HG02678 (cell line): ENCODE measurements around the gene REV1.
"Not testable (repeated sequence)": the region's sequence is repeated elsewhere in the genome, so short reads cannot be mapped to it uniquely, and the experiment has no call there.

ENCODE experiments used
- ATAC-seq: cut with Tn5 transposase; IDR thresholded peaks from one replicate; pipeline ENCODE4 v1.9.1; 2021; ENCODE audit warnings: mild to moderate bottlenecking, moderate library complexity; ENCODE audit not compliant: unreplicated experiment

Gene REV1

DNA sequence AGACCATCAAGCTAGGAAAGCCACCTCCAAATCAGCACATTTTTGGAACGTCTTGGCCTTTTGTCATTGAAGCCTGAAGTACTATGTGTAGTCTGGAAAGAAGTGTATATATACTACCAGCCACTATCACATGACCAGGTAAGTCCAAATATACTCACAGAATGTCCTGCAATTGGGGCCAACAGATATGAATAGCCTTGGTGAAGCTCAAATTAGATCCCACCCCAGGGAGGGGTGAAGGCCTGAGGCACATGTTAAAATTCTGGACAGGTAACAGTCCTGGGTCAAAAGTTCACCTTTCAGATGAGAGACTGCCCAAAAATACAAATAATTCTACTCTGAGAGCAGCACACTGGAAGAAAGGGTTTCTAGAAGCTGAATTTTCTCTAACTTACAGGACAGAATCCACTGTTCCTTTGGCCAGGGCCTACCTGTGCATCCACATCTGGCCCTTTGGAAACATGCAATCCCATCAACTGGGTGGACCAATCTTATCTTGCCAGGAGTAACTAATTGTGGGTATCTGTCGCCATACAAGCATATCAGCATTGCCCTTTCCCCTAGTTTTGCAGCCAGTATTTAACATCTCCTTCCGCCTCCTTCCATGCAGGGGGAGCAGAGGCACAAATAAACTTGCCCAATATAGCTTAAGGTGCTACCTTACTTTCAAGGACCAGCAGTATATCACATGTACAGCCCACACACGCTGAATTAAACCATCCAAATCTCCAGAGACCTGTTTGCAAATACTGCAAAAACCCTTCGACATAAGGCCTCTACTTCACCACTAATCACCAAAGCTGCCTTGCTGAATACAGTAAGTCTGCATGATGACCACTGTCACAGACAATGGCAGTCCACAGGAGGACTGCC, 84.8 kb downstream of the REV1 start:
- no peak for ATAC-seq

GRCh38 chr2:99404039-99404796, 85.6 kb downstream of the REV1 start:
- no peak for ATAC-seq

GRCh38 chr2:99403524-99403923, 86.3 kb downstream of the REV1 start:
- ATAC-seq: no peak

- no peak for ATAC-seq
These were observed 86.7 kb downstream of the REV1 start for GRCh38 chr2:99403084-99403483.

DNA sequence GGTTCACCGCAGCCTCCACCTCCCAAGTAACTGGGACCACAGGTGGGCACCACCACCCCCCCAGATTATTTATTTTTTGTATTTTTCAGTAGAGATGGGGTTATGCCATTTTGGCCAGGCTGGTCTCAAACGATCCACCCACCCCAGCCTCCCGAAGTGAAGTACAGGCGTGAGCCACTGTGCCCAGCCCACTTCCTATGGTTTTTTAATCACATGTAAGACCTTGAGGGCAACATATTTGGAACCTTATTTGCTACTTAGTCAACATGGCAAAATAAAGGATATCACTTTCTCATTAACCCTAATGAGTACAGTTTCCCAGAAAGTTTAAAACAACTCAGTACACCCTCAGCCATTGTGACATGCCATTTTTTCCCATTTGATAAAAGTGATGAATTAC, 88.0 kb downstream of the REV1 start:
- ATAC-seq: no peak

GRCh38 chr2:99399795-99400194, 90.0 kb downstream of the REV1 start:
- no peak for ATAC-seq

DNA sequence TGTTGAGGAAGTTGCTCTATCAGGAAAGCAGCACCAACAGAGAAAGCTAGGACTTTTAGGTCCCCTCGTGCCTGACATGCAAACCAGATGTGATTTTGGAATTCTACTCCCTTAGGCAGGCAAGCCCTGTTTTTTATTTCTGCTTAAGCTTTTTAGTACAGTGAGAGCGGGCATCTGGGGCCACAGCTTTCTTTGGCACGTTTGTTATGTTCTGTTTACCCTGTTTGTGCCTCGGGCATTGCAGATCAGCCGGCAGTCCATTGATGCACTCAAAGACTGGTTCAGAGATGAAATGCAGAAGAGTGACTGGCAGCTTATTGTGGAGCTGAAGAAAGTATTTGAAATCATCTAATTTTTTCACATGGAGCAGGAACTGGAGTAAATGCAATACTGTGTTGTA, 90.8 kb downstream of the REV1 start:
- ATAC-seq: no peak

- no peak for ATAC-seq
These were observed 91.5 kb downstream of the REV1 start for GRCh38 chr2:99398303-99398702.

DNA sequence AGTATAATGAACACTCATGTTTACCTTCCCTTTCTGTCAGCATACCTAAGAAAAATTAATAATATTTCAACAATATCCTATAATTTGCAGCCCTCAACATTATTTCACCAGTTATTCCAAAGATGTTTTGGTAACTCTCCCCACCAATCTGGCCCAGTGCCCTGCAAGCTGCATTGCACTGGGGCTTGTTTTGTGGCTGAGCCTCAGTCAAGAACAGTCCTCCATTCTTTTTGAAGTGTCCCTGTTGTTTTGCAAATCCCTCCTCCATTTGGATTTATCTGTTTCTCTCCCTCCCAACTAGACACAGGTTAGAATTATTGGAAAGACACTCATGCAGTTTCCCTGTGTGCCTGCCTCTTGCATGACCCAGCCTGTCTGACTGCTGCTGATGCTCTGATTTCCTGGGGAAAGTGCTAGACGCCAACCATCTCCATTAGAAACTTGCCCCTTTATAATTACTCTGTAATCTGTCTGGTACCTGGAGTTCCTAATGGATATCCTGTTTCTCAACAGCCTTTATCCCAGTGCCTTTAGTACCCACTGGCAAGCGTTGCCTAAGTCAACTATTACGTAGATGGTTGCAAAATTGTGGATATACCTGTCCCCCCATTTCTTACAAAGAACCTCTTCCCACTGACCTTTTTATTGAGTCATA, 92.4 kb downstream of the REV1 start:
- ATAC-seq: no peak

DNA sequence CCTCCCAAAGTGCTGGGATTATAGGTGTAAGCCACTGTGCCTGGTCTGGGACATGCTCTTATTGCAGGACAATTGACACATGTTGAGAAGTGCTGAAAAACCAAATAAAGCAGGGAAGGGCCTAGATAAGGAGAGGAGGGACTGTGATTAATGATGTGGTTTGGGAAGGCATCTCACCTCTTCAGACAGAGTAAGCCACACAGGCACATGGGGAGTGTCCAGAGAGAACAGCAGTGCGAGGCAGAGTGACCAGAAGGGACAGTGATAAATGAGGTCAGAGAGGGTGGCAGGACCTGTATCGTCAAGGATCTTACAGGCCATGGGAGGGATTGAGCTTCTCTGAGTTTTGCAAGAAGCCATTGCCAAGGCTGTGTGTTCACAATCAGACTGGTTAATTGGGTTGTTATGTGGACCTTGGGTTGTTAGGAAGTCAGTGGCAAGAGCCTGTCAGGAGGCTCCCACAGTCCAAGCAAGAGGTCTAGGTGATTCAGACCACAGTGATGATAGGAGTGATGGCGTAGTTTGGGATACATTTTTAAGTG, 94.2 kb downstream of the REV1 start:
- no peak for ATAC-seq

DNA sequence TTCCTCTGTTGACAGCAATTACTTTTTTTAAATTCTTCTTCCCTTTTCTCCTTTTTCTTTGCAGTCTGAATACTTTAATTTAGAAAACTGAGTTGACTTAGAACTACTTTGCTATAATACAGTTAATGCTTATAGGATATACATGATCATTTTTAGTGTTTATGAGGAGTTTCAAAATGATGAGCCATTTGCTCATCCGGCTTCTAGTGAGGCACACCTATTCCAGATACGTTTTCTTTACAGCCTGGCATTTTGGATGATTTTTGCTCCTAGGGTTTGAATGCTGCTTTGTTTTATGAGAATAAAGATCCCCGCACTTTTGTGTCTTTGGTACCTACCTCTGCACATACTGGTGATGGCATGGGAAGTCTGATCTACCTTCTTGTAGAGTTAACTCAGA, 99.9 kb downstream of the REV1 start:
- ATAC-seq: no peak

DNA sequence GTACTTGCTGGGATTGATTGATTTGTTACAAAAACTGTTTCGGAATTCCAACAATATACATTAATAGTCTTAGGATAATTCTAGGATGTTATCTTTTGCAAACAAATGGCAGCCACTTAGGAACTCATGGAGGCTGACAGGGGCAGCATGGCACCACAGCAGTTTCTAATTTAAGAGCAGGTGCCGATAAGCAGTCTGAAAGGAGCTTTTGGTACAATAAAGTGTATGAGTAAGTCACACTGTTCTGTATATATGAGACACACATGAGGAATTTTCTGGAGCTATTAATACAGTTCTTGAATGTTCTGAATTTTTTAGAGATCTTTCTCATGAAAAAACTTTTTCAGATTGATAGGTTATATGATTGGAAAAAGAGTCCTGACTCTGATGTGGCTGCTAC, 100.4 kb downstream of the REV1 start:
- no peak for ATAC-seq

GRCh38 chr2:99388892-99389291, 100.9 kb downstream of the REV1 start:
- no peak for ATAC-seq

GRCh38 chr2:99386011-99386410, 103.8 kb downstream of the REV1 start:
- no peak for ATAC-seq

DNA sequence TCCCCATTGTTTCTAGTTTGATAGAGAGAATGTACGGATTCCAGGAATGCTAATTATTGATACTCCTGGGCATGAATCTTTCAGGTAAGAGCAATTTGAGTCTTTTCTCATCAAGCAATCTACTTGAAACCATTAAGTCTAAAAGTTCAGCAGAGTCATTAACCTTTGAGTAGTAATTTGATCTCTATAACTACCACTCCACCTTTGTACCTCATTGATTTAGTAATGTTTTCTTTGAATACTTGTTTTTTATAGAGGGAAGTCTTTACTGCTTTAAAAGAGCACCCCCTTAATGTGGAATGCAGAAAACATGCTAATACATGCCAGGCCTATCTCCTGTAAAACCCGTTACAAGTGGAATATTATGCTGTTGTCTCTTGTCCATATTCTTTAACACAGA, 107.7 kb downstream of the REV1 start:
- ATAC-seq: no peak

DNA sequence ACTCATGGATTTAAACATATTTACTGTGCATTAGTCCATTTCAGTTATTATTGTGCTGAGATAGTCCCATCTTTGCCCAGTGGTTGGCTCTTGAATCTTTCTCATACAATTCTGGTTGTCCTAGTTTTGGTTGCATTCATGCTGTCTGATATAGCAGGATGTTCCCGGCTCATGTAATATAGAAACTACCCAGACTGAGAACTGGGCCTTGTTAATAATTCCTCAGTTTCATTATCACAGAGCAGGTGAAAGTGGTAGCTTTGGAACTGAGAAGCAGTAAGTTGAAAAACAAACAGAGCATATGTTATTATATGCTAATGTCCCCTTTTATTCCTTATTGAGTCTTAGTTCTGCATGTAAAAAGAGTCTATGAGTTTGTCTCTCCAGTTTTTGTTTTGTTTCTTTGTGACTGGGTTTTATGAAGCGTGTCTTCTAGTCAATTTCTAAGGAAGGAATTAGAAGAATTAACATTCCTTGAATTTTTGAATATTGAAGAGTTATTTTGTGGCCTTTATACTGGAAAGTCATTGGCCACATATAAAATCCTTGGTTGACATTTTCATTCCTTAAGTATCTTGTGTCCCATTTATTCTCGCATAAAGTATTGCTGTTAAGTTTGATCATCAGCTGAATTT, 109.3 kb downstream of the REV1 start:
- peak; percentile 75 for ATAC-seq

GRCh38 chr2:99377879-99378278, 111.9 kb downstream of the REV1 start:
- ATAC-seq: no peak

DNA sequence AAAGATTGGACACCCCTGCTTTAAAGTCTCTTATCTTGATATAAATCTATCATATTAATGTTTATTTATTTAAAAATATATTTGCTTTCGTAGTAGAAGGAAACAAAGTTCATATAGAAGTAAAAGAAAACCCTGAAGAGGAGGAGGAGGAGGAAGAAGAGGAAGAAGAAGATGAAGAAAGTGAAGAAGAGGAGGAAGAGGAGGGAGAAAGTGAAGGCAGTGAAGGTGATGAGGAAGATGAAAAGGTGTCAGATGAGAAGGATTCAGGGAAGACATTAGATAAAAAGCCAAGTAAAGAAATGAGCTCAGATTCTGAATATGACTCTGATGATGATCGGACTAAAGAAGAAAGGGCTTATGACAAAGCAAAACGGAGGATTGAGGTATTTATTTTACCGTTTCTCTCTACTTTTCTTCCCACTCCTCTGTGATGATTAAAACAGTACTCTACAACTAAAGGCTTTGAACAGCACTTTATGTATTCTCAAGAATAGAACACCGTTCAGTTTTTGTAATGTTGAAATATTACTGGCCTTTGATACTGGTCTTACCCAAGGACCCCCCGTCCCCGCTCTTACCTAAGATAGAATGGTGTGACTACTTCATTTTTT, 113.5 kb downstream of the REV1 start:
- ATAC-seq: no peak

DNA sequence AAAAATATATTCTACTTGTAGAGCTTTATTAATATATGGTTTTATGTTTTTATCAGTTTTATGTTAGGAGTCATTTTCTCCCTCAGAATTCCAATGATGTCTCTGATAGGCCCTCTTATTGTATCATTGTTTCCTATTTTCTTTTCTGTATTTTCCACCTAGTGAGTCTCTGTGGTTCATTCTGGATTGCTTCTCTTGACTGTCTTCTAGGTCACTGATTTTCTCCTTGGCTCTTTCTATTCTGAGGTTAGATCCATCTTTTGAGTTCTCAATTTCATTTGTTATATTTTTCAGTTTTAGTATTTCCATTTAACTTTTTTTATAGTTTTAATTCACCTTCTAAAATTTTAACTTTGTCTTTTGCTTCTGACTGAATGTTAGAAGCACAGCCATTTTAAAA, 115.1 kb downstream of the REV1 start:
- no peak for ATAC-seq

DNA sequence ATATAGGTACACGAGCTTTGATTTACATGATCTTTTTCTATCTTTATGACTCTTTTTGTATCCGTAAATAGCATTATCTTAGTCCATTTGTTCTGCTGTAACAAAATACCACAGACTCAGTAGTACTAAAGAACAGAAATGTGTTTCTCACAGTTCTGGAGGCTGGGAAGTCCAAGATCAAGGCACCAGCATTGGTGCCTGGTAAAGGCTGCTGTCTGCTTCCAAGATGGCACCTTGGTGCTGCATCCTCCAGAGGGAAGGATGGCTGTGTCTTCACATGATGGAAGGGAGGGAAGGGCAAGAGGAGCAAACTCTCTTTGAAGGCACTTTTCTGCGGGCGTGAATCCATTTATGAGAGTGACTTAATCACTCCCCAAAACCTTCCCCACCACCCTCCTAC, 116.7 kb downstream of the REV1 start:
- no peak for ATAC-seq

DNA sequence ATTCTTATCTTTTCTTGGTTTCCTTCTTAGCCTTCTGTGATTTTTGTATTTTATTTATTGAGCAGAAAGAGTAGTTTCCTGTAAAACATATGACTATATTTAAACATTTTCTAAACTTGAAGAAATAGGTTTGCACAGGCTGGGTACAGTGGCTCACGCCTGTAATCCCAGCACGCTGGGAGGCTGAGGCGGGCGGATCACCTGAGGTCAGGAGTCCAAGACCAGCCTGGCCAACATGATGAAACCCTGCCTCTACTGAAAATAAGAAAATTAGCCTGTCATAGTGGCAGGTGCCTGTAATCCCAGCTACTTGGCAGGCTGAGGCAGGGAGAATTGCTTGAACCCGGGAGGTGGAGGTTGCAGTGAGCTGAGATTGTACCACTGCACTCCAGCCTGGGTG, 121.0 kb downstream of the REV1 start:
- not testable (repeated sequence) for ATAC-seq
